HG02840 (cell line): ENCODE measurements around the gene RAP1GAP2.
"Not testable (repeated sequence)": the region's sequence is repeated elsewhere in the genome, so short reads cannot be mapped to it uniquely, and the experiment has no call there.

ENCODE experiments used
- ATAC-seq: cut with Tn5 transposase; IDR thresholded peaks from one replicate; pipeline ENCODE4 v1.9.1; 2021; ENCODE audit warnings: mild to moderate bottlenecking, moderate library complexity, moderate number of reproducible peaks; ENCODE audit not compliant: unreplicated experiment, low FRiP score

RAP1GAP2 gene

DNA sequence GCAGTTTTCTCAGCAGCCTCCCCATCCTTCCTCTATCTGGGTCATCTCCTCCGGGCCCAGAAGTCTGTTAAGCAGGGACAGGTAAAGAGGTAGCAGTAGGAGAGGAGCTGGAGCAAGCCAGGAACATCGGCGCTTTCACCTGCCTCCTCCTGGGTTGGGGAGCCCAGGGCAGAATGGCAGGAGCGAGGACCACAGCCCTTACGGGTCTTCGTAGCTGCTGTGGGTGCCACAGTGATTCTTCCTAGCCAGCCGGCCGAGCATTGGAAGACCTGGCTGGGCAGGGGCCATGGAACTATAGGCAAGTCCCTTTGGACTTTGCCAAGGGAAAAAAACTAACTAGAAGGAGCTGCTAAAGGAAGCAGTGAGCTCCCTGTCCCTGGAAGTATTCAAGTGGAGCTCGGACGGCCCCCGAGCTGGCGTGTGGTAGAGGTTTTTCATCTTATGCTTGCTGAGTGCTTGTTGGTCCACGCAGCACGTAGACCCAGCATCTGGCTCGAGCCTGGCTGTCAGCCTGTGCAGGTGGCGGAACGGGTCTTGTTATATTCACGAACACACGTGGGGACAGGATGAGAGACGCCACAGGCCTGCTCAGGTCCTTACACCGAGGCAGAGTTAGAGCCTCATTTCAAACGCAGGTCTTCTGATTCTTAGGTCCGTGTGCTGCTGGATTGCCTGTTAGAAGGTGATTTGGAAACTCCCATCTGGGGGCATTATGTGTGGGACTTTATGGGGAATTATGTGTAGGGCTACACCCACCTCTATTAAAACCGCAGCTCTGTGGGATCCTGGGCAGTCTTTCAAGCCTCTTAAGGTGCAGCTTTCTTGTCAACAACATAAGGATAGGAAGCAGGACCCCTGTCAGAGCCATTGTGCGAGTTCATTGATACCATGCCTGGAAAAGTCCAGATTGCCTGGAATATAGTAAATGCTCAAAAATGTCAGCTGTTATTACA is 212.4 kb downstream of the RAP1GAP2 start:
- ATAC-seq = no peak

- ATAC-seq = no peak
These were observed 213.2 kb downstream of the RAP1GAP2 start for GRCh38 chr17:3009411-3009920.

DNA sequence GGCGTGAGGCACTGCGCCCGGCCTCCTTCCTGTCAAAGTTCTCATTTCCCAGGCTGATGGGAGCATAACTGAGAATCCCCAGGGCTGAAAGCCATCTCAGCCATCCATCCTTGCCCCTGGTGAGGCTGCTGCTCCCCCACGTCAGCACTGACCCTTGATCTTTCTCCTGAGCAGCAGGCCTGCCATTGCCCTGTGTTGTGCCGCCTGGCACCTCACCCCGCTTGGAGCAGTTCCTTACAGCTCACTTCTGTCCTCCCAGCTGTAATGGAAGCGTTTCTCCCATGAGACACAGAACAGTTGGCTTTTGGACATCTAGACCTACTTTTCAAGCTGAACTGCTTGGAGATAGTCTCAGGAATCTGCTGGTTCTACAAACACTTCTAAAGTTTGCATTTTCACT is 215.7 kb downstream of the RAP1GAP2 start:
- ATAC-seq = no peak

DNA sequence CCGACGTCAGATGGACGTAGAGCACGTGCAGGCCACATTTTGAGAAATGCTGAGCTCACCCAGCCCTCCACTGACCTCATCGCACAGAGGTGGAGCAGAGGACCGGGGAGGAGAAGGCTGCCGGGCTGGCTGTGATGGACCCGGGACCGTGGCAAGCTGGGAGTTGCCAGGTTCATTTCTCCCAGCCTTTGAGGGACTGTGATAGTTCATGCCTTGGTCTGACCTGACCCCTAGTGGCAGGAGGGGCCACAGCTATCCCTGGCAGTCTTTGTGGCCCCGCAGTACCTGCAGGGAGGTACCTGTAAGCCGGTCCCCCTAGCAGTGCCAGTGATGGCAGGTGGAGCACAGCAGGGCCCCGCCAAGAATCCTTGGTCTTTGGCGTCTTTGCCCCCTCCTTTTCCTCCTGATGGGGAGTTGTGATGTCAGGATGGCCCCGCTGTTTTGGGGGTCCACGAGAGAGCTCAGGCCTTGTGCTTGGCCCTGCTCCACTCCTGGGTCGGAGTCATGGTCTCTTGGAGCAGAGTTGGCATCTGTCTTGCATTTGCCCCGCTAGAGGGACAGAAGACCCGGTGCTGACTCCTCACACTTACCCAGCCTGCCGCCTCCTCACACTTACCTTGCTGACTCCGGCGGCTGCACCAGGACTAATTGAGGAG is 216.8 kb downstream of the RAP1GAP2 start:
- ATAC-seq = no peak

- ATAC-seq = no peak
These were observed 219.7 kb downstream of the RAP1GAP2 start for GRCh38 chr17:3015890-3016289.

- ATAC-seq = no peak
These were observed 221.7 kb downstream of the RAP1GAP2 start for GRCh38 chr17:3017936-3018335.

DNA sequence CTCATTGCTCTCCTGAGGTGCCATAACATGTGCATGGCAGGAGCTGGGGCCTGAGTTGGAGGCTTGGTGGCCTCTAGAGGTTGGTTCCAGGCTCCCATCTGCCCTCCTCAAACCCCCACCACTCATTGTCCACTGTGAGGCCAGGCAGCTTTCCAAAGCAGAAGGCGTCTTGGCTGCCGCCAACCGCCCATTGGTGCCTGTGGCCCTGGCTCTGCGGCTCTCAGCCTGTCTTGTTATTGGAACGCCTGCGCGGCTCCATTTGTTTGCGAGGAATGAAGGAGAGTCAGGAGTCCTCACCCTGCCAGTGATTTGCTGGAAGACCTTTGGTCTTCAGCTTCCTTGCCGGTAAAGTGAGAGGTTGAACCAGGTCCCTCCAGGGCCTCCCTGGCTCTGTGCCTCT is 223.5 kb downstream of the RAP1GAP2 start:
- no peak for ATAC-seq

DNA sequence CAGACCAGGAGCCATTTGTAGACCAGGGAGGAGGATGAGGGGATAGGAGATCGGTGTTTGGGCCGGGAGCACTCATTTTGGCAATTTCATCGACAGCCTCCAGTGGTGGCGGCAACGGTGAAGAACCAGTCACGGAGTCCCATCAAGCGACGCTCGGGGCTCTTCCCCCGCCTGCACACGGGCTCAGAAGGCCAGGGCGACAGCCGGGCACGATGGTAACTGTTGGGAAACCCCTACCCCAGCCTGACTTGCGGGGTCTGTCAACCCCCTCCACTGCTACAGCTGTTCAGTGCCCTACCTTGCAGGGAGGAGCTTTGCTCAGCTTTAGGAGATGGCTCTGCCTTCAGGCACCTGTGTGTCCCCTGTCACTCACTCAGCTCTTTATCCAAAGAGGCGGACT is 224.1 kb downstream of the RAP1GAP2 start:
- no peak for ATAC-seq

DNA sequence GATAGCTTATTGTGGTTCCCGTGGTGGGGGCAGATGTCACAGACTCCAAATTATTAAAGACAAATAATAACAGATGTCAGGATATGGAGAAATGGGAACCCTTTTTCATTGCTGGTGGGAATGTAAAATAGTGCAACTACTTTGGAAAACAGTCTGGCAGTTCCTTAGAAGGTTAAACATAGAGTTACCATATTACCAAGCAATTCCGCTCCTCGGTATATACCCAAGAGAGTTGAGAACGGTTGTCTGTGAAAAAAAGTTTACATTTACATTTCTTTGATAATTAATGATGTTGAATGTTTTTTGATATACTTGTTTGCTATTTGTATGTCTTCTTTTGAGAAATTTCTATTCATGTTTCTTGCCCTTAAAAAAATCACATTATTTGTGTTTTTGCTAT is 226.0 kb downstream of the RAP1GAP2 start:
- ATAC-seq = no peak

GRCh38 chr17:3024346-3024745 is 228.1 kb downstream of the RAP1GAP2 start:
- no peak for ATAC-seq

DNA sequence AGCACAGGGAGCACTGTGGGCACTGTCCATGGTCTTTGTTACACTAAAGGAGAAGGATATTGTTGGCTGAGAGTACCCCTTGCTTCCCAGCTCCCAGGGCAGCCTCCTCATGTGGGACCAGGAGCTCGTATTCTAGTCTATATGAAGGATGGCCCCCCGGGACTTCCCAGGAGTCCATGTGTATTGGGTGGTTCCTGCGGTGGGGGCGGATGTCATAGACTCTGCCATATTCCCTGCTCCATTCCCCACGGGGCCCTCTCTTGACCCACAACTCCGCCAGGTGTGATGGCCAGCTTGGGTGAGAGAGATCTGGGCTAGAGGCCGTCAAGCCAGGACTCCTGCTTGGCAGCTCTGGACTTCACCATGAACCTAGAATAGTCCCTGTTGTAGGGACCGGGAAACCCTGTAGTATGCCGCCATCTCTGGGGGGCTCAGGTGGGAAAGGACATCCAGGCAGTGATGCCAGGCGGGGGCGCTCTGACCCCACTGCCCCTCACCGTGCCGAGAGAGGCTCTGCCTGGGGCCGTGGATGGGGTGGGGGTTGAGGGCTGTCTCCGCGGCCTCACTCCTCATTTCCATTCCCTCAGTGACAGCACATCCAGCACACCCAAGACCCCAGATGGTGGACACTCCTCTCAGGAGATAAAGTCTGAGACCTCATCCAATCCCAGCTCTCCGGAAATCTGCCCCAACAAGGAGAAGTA is 229.3 kb downstream of the RAP1GAP2 start:
- ATAC-seq = no peak

- no peak for ATAC-seq
These were observed 230.1 kb downstream of the RAP1GAP2 start for GRCh38 chr17:3026125-3026855.

DNA sequence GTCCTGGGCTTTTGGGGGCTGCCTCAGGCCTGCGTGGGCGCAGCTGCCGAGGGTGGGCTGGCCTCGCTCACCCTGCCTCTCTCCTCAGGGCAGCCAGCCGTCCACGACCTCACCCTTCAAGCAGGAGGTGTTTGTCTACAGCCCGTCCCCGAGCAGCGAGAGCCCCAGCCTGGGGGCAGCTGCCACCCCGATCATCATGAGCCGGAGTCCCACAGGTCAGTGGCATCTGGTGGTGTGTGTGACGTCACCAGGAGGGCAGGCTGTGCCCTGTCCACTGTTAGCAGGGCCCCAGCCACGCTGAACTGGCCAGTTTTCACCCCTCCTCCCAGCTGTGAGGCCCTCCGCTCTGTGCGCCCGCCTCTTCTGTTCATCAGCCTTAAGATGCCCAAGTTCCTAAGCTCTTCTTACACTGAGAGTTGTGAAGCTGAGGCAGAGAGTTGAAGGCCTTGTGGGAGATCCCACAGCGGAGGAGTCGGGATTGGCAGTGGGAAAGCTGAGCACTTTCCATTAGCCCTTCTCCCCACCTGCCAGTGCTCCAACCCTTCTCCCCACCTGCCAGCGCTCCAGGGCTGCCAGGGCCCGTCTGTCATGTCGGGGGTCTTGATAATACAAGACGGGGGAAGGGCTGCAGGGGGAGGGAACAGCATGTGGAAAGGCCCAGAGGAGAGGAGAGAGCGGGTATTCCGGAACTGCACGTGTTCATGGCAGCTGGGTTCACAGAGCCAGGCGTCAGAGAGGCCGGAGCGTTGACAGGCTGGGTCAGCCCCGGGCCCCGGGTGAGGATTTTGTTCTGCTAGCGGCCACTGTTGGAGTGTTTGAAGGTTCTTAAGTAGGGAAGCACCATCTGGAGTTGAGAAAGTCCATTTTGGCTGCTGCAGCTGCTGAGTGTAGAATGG is 230.9 kb downstream of the RAP1GAP2 start:
- no peak for ATAC-seq

DNA sequence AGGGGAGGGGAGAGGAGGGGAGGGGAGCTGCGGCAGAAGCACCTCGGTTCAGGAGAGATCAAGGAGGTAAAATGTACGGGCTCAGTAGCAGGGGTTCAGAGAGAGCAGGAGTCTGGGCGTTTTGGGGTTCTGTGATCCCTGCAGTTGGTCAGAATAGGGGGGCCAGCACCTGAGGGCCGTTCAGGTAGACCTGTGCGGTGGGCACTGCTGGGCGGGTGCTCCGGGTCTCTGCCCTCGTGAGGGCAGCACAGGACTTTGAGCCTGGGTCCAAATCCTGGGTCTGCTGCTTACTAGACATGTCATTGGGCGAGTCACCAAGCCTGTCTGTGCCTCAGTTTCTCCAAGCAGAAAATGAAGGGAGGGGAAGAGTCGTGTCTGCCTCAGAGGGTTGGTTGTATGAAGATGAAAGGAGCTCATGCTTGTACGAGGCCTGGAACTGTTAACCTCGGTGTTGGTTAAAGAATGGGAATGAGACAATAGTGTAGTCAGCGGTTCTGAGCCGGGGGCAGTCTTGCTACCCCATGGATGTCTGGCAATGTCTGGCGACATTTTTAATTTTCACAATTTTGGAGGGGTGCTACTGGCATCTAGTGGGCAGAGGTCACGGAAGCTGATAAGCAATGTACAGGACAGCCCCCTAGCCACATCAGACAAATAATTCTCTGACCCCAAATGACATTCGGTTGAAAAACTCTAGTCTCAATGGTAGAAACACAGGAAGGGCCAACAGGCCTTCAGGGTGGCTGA is 231.7 kb downstream of the RAP1GAP2 start:
- no peak for ATAC-seq

GRCh38 chr17:3029213-3029913 is 233.1 kb downstream of the RAP1GAP2 start:
- no peak for ATAC-seq

DNA sequence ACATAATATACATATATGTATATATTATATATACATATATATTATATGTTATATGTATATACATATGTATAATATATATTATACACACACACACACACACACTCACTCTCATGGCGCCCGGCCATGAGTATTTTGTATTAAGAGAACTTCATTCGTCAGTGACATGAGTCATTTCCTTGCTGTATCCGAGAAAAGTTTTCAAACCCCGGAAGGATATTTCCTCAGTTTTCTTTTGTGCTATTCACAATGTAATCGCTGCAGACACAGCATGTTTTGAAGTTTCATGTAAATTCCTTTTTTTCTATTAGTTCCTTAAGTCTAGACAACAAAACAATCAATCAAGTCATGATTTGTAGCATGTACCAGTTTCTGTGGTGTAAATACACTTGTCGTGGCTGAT is 233.9 kb downstream of the RAP1GAP2 start:
- no peak for ATAC-seq

DNA sequence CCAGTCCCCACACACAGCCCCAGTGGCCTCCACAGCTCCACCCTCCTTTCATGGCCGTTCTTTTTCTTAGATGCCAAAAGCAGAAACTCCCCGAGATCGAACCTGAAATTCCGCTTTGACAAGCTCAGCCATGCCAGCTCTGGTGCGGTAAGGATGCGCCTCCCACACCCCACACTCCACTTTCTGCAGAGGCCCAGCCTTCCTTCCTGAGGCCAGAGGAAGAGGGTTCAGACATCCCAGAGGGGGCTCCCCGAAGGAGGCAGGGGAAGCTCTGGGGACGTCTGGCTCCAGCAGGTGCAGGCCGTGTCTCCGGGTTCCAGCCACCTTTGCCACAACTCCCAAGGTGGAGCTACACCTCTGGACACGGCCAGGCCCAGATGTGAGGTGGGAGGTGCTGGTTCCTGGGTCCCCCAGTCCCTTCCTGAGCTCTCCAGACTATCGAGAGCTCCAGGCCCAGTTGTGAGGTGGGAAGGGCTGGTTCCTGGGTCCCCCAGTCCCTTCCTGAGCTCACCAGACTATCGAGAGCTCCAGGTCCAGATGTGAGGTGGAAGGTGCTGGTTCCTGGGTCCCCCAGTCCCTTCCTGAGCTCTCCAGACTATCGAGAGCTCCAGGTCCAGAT is 234.7 kb downstream of the RAP1GAP2 start:
- ATAC-seq = not testable (repeated sequence)
